Stimulated activated CD8-positive, alpha-beta memory T cell treated with anti-CD3 and anti-CD28 coated beads, Interleukin-15, amount 100 ng/mL, for 1 hour (primary cell): Measurements from ENCODE around the gene PRSS12.

Source experiments
- DNase-seq: peaks from one replicate; pipeline ENCODE4 v3.0.0-alpha.2; 2020; ENCODE audit warnings: low read depth

Gene PRSS12

DNA sequence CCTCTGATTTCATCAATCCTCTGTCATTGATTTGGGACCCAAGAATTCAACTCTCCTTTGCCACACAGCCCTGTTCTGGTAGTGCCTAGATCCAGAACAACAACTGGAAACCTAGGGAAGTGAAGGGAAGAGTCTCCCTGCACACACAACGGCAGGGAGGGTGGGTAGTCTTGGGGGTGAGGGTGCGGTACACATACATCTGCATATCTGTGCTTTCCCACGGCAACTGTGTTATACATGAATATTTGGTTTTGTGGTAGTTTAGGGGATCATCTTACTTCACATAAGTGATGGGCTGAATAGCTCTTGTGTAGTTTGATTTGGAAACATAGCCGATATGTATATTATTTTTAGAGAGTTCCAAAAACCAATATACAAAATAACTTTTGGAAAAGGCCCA, 3.3 kb upstream of the PRSS12 start:
- no peak for DNase-seq

DNA sequence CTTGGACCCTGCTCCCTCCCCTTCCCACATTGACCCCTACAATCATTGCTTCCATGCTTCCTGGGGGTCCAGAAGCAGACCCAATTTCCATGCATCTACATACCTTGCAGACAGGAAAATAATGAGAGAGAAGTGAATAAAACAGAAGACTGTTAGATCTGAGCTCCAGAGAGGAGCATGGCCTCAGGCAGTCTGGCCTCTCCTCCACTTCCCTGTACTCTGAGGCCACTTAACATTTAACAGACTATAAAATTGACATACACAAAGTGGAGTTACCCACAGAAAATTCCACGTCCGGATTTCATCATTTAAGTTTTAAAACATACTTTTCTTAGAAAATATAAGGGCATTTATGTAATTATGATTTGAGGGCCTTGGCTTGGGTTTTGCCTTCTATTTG, 2.1 kb upstream of the PRSS12 start:
- DNase-seq: no peak

DNA sequence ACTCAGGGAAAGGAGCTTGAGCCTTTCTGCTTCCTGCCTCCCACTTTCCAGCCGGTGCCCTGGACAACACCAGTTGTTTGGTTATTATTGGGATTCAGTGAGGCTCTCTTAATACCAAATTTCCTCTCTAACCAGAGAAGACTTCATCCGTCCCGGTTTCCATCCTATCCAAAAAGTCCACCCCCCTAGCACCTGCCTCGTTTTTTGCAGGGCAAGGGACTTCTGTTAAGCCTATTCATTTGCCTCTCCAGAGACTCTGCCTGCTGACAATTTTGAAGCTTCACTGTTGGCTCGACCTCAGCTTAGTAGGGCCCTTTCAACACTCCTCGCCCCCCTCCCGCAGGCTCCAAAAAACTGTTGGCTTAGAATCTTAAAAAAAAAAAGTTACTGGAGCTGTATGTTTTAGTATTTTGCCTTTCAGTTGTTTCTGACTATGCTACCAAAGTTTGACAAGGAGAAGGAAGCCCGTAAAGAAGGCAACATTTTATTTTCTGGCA, 779 bp upstream of the PRSS12 start:
- DNase-seq: no peak

DNA sequence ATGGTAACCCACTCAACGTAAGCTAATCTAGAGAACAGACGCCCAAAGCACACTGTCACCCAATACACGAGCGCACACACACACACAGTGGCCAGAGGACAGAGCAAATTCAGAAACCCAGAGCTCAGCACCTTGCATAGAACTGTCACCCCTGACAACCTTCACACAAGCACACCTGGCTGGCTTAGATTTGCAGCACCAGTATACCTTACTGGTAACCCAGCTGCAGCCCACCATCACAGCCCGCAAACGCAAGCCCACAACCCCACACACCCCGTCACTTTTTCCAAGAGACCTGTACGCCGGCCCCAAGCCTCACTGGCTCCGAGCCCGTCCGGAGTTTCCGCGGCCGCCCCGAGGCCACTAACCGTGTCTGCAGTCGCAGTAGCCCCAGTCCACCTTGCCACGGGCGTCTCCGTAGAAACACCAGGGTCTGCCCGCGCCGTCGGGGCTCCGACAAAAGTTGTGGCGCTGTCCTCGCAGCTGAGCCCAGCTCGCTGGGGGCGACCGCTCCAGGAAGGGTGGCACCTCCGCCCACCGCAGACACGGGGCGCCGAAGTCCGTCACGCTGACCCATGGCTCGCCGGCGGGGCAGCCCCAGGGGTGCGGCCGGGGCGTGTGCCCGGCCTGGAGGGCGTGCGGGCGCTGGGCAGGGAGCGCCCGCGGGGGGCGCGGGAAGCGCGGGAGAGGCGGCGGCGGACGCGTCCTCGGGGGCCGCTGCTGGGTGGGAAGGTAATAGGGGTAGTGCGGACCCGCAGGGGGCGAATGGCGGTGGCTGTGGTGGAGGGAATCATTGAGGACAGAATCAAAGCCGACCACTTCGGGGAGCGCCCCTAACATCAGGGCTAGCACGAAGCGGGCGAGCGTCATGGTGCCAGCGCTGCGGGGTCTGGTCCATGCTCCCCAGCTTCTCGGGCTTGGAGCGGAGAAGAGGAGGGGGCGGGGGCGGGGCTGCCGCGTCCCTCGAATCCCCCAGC, 664 bp downstream of the PRSS12 start:
- no peak for DNase-seq

DNA sequence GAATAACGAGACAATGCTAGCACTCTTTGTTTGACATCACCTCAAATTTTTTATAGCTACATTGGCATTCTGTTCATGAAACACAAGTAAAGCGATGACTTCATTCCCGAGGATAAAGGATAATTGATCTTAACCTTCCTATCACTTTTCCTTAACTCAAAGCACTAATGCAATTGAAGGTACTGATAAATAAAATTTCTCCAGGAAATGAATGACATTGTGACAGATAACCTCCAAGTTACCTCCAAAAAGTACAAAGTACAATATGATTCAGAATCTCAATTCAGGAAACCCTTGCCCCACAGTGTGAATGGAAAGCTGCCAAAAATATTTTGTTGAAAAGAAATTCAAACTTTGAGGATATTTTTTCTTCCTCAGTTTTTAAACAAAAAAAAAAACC, 1.8 kb downstream of the PRSS12 start:
- no peak for DNase-seq

DNA sequence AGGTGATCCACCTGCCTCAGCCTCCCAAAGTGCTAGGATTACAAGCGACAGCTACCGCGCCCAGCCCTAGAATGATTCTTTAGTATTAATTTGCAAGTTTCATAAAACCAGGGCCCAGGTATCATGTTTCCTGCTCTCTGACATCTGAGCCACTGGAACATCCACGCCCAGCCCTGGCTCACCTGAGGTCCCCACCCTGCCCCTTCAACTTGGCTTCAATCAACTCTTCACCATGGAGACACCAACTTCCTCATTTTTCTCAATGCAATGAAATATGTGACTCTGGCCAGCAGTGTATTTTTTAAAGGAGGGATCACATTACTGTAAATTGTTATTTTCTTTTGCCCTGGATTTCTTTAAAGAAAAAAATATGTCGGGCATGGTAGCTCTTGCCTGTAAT, 3.9 kb downstream of the PRSS12 start:
- DNase-seq: no peak

DNA sequence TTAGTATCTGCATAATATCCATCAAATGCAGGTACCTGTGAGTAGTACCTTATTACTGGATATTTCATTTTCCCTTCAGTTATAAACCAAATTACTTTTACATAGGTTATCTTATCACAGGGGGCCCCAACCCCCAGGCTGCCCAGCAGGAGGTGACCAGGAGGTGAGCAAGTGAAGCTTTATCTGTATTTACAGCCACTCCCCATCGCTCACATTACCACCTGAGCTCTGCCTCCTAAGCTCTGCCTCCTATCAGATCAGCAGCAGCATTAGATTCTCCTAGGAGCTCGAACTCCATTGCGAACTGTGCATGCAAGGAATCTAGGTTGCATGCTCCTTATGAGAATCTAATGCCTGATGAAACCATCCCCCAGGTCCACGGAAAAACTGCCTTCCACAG, 6.3 kb downstream of the PRSS12 start:
- no peak for DNase-seq

DNA sequence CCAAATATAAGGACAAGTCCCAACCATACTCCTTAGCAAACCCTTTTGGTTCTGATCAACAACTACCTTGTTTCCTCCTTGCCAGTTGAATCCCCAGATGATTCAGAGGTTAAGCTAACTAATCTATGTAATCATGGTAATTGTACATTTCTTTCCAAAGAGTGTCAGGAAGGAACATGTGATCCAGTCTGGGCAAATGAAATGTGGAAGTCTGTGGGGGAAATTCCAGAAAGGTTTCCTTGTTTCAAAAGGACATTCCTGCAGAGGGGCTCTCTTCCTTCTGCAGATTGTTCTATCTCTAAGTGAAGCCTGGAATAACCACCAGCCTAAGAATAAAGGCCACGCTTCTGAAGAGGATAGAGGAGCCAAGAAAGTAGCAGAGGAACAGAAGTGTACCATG, 7.0 kb downstream of the PRSS12 start:
- no peak for DNase-seq

DNA sequence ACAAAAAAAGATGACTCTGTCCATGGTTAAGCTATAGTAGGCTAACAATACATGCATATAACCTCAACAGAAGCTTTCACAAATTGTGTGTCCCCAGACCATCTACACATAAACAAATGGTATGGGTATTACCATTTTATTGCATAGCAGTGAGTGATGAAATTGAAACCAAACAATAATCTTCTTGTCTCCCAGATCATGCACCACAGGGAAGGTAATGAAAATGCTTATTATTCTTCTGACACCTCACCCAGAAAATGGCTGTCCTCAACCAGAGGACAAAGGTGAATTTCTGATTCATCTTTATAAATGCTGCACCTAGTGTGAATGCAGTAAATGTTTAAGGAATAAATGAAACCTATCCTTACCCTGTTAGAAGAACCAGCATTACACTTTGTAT, 8.0 kb downstream of the PRSS12 start:
- DNase-seq: no peak

DNA sequence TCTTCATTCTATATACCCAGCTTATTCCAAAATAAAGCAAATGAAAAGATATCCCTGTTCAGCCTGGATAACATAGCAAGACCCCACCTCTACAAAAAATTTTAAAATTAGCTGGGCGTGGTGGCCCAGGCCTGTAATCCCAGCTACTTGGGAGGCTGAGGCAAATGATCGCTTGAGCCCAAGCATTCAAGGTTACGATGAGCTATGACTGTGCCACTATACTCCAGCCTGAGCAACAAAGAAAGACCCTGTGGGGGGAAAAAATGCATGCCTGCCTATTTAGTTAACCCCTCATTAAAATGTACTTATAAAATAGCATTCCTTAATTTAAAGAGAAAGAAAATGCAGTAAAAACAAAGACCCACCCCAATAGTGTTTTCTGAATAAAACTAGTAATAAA, 9.3 kb downstream of the PRSS12 start:
- no peak for DNase-seq

DNA sequence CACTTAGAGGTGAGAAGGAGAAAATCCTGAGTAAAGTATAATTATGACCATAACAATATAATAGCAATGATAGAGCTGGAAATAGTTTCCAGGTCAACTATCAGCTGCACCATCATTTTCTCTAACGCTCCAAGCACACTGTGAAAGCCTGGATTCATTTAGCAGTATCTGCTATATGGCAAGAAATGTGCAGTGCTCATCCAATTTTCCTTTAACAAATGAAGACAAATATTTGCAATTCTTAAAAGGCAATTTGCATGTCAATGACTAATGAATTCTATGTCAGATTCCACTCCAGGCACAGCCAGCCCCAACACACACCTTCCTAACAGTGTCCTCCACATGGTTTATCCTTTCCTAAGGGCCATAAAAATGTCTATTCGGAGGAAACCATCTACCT, 12.7 kb downstream of the PRSS12 start:
- no peak for DNase-seq

DNA sequence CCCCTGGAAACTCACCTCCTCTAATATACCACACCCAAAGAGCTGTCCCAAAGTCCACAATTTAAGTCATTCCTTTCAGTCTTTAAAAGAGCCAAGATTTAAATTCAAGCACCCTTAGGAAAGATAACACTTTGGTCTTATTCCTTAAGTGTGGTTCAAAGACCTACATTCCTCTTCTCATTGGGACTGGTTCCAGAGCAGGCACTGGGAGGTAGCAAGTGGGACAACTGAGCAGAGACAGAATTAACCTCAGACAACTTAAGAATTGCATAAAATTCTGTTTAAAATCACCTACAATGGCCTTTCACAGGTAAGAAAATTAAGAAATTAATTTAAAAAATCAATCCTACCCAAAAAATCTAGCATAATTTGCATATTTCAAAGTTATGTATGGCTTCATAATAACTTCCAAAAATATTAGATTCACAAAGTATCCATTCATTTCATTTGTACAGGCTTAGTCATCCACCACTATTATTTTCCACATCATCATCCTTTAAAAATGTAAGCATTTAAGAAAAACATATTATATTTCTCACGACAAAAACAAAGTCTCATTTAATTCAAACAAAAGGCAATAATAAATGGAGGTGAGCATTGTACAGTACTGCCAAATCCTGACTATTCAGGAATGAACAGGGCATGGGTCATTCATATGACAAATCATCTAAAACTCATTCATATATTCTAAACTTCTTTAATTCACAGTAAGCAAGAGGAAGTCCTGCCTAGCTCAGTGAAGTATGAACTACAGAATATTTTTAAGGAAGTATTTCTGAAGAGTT, 13.6 kb downstream of the PRSS12 start:
- no peak for DNase-seq

DNA sequence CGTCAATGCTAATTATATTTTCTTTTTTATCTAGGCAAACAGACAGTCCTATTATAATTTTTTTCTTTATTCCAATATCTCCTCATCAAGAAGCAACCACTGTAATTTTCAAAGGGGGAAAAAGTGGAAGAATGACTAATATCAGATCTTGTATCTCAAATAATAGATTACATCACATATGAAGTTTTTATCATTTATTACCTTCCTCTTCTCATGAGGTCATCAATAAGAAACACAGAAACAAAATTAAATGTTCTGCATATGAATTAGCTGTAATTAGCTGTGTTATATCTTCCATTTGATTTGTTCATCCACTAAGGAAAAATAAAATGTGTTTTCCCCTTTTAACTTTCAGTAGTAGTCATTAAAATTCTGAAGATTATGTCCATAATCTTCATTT, 14.3 kb downstream of the PRSS12 start:
- DNase-seq: no peak

DNA sequence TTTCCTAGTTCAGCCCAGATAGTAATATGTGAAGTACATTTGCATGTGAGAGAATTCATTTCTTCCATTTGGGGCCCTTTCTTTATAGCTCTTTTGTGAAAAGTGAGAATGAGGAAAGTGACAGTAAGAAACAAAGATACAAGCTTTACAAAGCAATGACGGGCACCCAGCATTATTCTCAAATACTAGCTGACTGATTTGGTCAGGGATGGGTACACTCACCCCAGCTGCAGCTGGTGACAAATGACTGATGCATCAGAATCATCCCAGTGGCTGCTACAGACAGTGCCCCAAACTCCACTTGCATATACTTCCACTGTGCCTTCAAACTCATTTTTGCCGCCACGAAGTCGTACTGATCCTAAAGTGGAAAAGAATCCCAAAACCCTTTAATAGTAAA, 14.8 kb downstream of the PRSS12 start:
- no peak for DNase-seq

DNA sequence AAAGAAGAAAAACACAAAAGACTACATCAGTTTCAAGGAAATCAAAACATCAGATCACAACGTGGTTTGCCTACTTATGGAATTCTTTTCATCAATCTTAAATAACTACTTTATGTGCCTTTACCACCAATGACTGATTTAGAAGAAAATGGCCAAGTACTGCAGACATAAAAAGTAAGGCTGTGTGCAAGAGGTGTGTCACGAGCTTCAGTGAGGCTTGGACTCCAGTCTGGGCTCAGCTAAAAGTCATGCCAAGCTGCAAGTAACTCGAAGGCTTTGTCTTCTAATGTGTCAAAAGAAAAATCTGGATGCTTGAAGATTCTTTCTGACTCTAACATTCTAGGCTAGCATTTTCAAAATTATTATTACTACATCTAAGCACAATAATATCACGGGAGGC, 17.0 kb downstream of the PRSS12 start:
- no peak for DNase-seq

DNA sequence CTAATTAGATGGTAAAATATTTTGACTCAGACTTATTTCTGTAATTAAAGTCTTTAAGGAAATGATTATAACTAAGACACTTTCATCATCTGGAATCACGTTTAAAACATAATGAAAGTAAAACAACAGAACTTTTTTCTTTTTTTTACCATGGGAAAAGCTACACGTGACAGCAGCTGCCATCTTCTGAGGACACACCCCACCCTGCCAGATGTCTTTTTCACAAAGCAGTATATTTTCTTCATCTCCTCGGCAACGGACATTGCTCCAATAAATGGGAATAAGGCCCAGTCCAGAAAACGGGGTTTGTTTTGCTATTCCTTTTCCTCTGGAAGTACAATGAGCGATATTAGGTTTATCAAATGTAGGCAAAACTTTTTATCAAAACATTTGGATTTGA, 17.5 kb downstream of the PRSS12 start:
- DNase-seq: no peak

DNA sequence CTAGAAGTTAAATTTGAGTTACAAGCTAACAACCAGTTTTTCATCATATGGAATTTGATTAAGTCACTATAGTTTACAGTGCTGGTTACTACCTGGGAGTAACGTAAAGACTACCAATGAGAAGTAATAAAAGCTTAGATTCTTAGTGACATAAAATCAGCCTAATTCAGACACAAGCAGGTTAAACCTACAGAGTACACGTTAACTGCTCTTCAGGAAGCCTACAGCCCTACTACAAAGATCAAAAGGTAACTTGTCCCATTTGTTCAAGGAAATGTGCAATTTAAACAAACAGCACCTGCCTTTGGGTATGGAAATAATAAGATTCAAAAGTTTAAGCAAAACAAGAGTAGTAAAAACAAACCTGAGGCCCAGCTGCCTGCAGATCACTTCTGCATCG, 21.5 kb downstream of the PRSS12 start:
- no peak for DNase-seq

DNA sequence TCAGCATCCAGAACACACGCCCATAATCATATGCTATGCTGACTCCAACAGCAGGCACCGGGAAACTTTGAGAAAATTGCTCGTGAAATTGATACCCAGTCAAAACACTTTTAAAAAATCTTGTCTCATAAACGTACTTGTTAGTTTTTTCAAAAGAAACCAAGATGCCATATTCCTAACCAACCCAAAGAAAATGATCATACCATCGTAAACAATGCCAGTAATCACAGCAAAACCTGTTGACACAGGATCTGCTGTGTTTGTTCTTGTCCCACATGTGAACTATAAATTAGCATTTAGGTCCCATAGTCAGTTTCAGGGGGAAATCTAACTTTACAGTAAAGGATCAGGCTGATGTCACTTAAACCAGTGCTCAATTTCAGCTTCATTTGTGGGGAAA, 23.0 kb downstream of the PRSS12 start:
- no peak for DNase-seq

DNA sequence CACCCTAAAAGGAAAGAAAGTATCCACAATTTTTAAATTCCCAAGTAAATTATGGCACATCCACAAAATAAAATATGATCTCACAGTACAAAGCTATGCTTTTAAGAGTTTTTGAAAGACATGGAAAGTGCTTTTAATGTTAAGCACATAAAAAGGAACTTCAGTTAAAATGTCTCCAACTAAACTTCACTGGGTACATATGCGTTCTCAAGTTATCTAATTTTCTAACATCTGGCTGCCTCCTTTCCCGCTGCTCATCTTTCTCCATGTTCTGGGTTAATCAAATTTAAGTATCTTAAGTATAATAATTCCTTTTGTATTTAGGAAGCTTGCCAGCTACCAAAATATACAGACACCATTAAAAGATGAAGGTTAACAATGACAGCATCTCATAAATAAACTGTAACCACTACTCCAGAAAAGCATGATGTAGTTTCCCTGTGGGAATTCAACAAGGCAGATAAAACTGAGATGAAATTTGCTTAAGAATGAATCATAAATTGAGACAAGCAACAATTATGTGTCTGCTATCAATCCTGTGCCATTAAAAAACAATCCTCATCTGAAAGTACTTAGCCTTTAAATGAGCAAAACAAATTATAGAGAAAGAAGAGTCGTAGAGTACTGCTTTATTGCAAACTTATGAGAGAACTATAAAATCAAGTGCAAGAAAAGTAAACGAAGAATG, 25.1 kb downstream of the PRSS12 start:
- no peak for DNase-seq

DNA sequence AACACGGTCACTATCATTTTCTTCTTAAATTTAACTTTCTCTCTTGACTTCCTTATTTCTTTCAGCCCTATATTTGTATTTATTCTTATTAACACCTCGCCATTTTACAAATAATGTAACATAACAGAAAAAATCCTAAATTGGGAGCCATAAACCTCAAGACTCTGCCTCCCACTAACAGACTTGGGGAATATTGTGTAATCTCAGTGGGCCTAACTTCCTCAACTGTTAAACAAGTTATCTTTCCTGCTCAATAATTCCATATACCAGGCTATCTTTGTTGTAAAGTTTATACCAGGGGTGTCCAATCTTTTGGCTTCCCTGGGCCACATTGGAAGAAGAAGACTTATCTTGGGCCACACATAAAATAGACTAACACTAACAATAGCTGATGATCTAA, 26.2 kb downstream of the PRSS12 start:
- no peak for DNase-seq

DNA sequence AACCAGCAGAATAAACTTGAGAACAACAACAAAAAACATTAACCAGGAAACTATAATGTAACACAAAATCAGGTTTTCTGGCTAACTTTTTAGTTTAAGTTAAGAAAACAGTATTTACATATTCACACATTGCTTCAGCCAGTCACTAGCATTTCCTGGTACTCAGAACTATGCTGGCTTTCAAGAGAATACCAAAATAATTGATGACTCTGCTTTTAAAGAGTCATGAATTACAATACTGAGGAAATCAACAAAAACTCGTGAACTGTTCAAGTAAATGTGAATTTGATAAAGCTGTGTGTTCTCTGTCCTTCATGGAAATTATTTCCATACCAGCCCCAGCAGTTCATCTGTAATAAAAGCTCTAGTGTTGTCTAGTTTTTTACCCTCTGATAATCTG, 27.4 kb downstream of the PRSS12 start:
- DNase-seq: no peak

DNA sequence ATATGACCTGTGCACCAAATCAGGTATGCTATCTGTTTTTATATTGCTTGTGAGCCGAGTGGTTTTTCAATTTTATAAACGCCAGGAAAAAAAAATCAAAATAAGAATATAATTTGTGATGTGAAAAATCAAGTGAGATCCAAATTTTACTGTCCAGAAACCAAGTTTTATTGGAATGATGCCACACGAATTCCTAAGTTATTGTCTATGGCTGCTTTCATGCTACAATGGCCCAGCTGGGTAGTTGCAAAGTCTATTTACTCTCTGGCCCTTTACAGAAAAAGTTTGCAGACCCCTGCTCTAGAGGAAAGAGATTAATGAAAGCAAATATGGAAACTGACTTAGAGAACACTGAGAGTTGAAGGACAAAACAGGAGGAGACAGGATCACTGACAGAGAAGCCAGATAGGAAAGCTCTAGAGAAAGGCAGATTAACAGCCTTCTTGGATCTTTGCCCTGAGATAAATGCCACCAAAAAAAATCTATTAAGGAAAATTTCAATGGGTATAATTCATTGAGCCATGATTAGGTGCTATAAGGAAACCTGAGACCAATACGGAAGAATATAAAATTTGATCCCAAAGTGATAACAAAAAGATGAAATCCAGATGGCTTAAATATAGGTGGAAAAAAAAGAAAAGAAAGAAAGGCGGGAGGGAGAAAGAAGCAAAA, 29.8 kb downstream of the PRSS12 start:
- no peak for DNase-seq
